ENCODE data around the gene TP73.

TP73 gene

DNA sequence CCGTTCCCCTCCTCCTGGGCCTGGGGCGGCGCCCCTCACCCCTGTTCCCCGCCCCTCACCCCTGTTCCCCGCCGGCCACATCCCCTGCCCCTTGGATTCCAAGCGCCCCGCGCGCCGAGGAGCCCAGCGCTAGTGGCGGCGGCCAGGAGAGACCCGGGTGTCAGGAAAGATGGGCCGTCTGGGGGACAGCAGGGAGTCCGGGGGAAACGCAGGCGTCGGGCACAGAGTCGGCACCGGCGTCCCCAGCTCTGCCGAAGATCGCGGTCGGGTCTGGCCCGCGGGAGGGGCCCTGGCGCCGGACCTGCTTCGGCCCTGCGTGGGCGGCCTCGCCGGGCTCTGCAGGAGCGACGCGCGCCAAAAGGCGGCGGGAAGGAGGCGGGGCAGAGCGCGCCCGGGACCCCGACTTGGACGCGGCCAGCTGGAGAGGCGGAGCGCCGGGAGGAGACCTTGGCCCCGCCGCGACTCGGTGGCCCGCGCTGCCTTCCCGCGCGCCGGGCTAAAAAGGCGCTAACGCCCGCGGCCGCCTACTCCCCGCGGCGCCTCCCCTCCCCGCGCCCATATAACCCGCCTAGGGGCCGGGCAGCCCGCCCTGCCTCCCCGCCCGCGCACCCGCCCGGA lies at the start of gene TP73:
Gene TP73, plus strand, starts transcription at position 587 of the 618 bp plus-strand sequence. CDS start 29,850 bp downstream, outside the sequence.
- TF ChIP-seq GATA2 (IDR thresholded peaks at IDR 0.05; ENCODE audit: low read depth, low read length) = no peak
- TF ChIP-seq GATA3 (IDR thresholded peaks at IDR 0.05; ENCODE audit: low read depth, low read length) = no peak

- TF ChIP-seq GATA2 (IDR thresholded peaks at IDR 0.05; ENCODE audit: low read depth, low read length) (no peak), GATA3 (IDR thresholded peaks at IDR 0.05; ENCODE audit: low read depth, low read length) (no peak)
Measured at GRCh38 chr1:3603156-3603555, 49.2 kb upstream of the TP73 start.

- TF ChIP-seq GATA3 (IDR thresholded peaks at IDR 0.05; ENCODE audit: low read depth, low read length) (no peak), GATA2 (IDR thresholded peaks at IDR 0.05; ENCODE audit: low read depth, low read length) (no peak)
Measured at GRCh38 chr1:3603571-3604467, 48.5 kb upstream of the TP73 start.

DNA sequence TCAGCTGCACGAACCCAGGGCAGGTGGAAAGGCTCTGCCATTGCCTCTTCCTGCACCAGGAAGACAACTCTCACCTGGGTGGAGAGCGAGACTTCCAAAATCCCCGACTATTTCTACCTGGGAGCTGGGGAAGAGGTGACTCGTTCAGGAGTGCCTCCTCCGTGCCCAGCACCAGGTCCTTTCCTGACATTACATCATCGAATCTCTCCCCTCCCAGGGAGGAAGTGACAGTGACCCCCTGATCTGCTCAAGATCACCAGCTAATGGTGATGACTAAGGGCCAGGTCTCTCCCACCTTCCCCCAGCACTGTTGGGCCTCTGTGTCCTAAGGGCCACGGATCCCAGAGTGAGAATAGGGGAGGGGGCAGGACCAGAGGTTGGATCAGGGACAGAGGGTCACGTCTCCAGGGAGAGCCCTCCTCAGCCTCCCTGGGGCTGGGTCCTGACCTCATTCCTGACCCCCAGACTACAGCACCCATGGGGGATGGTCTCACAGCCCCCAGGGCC lies 47.8 kb upstream of the TP73 start:
- no peak for TF ChIP-seq GATA3 (IDR thresholded peaks at IDR 0.05; ENCODE audit: low read depth, low read length)
- TF ChIP-seq GATA2 (IDR thresholded peaks at IDR 0.05; ENCODE audit: low read depth, low read length) = no peak

- TF ChIP-seq GATA3 (IDR thresholded peaks at IDR 0.05; ENCODE audit: low read depth, low read length) (no peak), GATA2 (IDR thresholded peaks at IDR 0.05; ENCODE audit: low read depth, low read length) (no peak)
Measured at GRCh38 chr1:3604997-3605823, 47.1 kb upstream of the TP73 start.

GRCh38 chr1:3606779-3607702 lies 45.3 kb upstream of the TP73 start:
- TF ChIP-seq GATA2 (IDR thresholded peaks at IDR 0.05; ENCODE audit: low read depth, low read length) (no peak), GATA3 (IDR thresholded peaks at IDR 0.05; ENCODE audit: low read depth, low read length) (no peak)

DNA sequence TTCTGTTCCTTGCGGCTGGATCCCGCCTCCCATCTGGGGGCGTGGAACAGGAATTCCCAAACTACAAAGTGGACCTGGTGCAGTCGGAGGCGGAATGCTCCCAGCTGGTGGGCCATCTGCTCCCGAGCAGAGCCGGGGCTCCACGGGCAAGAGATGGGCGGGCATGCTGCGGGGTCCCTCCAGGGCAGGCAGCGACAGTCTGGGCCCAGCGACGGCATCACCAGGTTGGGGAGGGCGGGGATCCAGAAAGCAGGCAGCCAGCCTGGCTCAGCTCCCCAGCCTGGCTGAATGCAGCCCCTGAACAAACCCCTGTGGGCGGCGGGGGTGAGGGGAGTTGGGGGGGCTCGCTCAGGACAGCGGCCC lies 44.6 kb upstream of the TP73 start:
- TF ChIP-seq GATA3 (IDR thresholded peaks at IDR 0.05; ENCODE audit: low read depth, low read length) = no peak

- TF ChIP-seq GATA3 (IDR thresholded peaks at IDR 0.05; ENCODE audit: low read depth, low read length) = no peak
- no peak for TF ChIP-seq GATA2 (IDR thresholded peaks at IDR 0.05; ENCODE audit: low read depth, low read length)
Measured at GRCh38 chr1:3608154-3608553, 44.2 kb upstream of the TP73 start.

GRCh38 chr1:3609016-3609768 lies 43.1 kb upstream of the TP73 start:
- no peak for TF ChIP-seq GATA3 (IDR thresholded peaks at IDR 0.05; ENCODE audit: low read depth, low read length)
- TF ChIP-seq GATA2 (IDR thresholded peaks at IDR 0.05; ENCODE audit: low read depth, low read length) = no peak

DNA sequence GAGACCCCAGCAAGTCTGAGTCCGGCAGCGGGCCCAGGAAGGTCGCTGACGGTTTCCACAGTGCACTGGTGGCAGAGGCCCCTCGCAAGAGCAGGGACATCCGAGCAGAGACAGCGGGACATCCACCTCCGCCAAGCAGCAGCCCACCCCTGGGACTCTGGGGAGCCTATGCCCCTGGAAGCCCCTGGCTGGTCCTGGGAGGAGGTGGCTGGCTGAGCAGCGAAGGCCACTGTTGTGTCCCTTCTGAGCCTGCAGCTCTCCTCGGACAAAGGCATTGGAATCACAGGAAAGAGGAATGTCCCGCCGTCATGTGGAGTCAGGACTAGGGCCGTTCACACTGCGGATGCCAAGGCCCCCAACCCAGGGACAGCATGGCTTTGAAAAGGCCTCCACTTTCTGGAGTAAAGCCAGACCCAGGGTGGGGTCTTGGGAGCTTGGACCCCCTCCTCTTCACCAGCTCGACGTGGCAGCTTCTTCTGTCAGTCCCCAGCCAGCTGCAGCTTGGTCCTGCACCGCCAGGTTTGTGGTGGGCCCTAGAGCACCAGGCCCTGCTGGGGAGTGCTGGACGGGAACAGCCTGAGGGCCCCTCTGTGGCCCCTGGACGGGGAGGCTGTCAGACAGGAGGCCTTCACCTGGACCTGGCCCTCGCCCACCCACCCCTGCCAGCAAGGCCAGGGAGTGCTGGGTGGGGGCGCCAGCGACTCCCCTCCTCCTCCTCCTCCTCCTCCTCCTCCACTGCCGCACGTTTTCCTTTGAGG lies 42.4 kb upstream of the TP73 start:
- TF ChIP-seq GATA2 (IDR thresholded peaks at IDR 0.05; ENCODE audit: low read depth, low read length) = no peak
- no peak for TF ChIP-seq GATA3 (IDR thresholded peaks at IDR 0.05; ENCODE audit: low read depth, low read length)

DNA sequence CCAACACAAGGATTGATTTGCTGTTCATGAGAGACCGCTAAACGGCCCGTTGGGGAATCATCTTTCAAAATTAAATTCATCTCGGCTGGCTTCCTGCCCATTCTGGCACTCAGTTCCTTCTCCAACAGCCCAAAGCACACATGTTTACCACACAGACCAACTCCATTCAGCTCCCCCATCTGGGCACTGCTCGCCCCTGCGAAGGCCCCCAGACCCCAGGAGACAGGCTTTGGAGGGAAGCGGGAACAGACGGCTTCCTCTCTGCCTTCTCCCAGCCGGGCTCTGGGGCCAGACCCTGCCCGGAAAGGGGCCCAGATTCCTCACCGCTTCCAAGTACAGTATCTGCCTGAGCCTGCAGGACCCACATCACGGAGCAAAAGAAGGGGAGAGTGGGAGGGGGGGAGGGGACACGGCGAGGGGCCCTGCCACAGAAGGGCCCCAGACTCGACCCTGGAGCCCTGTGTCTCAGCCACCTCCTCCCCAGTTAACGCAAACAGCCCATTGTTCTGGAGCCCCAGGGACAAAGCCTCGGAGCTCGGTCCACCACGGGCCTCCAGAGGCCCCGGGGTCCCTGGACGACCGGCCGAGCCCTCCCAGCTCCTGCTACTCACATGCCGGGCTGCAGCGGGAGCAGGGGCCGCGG lies 41.7 kb upstream of the TP73 start:
- no peak for TF ChIP-seq GATA3 (IDR thresholded peaks at IDR 0.05; ENCODE audit: low read depth, low read length)
- no peak for TF ChIP-seq GATA2 (IDR thresholded peaks at IDR 0.05; ENCODE audit: low read depth, low read length)

Measured in SH-SY5Y (cell line).